IMR-90 (cell line): ENCODE results near the gene GANC.

Experiments used
- BHLHE40 ChIP-seq: fragments of 150-350 bp; IDR thresholded peaks from 2 replicates; pipeline ENCODE4 v1.6.1; 2016; ENCODE audit warnings: mild to moderate bottlenecking, low read depth, low read length
- CHD1 ChIP-seq: IDR thresholded peaks from 2 replicates; pipeline ENCODE4 v1.6.1; 2012; ENCODE audit warnings: low read depth, low read length, improper control_type of control experiment
- CTCF ChIP-seq: conservative IDR thresholded peaks from 2 replicates; pipeline ENCODE4 v1.5.1; 2012; ENCODE audit warnings: mild to moderate bottlenecking, low read depth, low read length, improper control_type of control experiment
- MAFK ChIP-seq: IDR thresholded peaks from 2 replicates; pipeline ENCODE4 v1.6.1; 2012; ENCODE audit warnings: low read depth, low read length, improper control_type of control experiment
- MAZ ChIP-seq: IDR thresholded peaks from 2 replicates; pipeline ENCODE4 v1.6.1; 2012; ENCODE audit warnings: low read depth, mild to moderate bottlenecking, low read length, improper control_type of control experiment, moderate library complexity, borderline replicate concordance
- NFE2L2 ChIP-seq: fragments of 150-350 bp; IDR thresholded peaks from 2 replicates; pipeline ENCODE4 v1.6.1; 2016; ENCODE audit warnings: low read depth, mild to moderate bottlenecking, low read length
- POLR2A ChIP-seq: IDR thresholded peaks from 2 replicates; pipeline ENCODE4 v1.6.1; 2012; ENCODE audit warnings: mild to moderate bottlenecking, low read depth, low read length
- RAD21 ChIP-seq: IDR thresholded peaks from 2 replicates; pipeline ENCODE4 v1.6.1; 2012; ENCODE audit warnings: low read length, improper control_type of control experiment
- RCOR1 ChIP-seq: IDR thresholded peaks from 2 replicates; pipeline ENCODE4 v1.6.1; 2012; ENCODE audit warnings: mild to moderate bottlenecking, low read length, improper control_type of control experiment; ENCODE audit not compliant: insufficient replicate concordance
- RFX5 ChIP-seq: IDR thresholded peaks from 2 replicates; pipeline ENCODE4 v1.8.0; 2012; ENCODE audit warnings: low read depth, mild to moderate bottlenecking, low read length, moderate library complexity
- SMC3 ChIP-seq: fragments of 150-350 bp; IDR thresholded peaks from 2 replicates; pipeline ENCODE4 v1.6.1; 2016; ENCODE audit warnings: low read depth, mild to moderate bottlenecking, antibody characterized with exemption, low read length, moderate library complexity
- TF ChIP-seq, protein P1 (sequence below): fragments of 150-350 bp; IDR thresholded peaks from 2 replicates; pipeline ENCODE4 v1.6.1; 2017; ENCODE audit warnings: mild to moderate bottlenecking, antibody characterized with exemption, low read length, low read depth

DNA sequence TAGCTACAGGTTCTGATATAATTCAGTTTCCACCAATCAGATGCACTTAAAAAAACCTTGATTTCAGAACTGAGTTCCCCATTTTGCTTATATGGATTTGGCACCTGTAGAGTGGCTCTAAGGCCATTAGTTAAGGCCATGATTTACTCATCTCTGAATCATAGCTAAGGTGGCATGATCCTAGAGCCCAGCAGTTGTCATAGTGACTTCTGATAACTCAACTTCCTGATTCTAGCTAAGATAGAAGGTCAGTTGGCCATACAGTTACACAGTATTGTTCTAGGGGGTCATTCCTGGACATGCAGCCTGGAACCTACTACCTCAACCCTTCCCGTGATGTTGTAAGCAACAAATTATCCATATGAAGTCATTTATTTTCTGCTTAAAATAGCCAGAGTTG lies 16.2 kb downstream of the GANC start:
- TF ChIP-seq NFE2L2 (no peak), CTCF (no peak), SMC3 (no peak), POLR2A (no peak), RCOR1 (no peak), MAFK (no peak), MAZ (no peak), CHD1 (no peak), BHLHE40 (no peak), RFX5 (no peak), RAD21 (no peak)
- TF ChIP-seq, protein P1, sequence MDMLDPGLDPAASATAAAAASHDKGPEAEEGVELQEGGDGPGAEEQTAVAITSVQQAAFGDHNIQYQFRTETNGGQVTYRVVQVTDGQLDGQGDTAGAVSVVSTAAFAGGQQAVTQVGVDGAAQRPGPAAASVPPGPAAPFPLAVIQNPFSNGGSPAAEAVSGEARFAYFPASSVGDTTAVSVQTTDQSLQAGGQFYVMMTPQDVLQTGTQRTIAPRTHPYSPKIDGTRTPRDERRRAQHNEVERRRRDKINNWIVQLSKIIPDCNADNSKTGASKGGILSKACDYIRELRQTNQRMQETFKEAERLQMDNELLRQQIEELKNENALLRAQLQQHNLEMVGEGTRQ, result no peak
